Activated CD4-positive, alpha-beta T cell treated with anti-CD3 and anti-CD28 coated beads for 36 hours (primary cell): Measurements from ENCODE around the gene RAPGEF2. TPM values are rescaled to one million over a fixed set of nuclear protein-coding genes. Genes with fewer than 3 reads are reported as not detected.

Experiments used
- ATAC-seq: fragments of 200-7000 bp; cut with Tn5 transposase; one replicate; pipeline ENCODE4 v1.10.0; 2021; ENCODE audit warnings: mild to moderate bottlenecking, moderate library complexity
- CTCF ChIA-PET: fragments of 350-600 bp; sonication (Branson Sonifier 250); formaldehyde crosslinking; loops from one replicate; lab custom pipeline; 2021; ENCODE audit warnings: antibody characterized with exemption; lab: Charles Lee
- POLR2A ChIA-PET: fragments of 350-600 bp; sonication (Branson Sonifier 250); formaldehyde crosslinking; loops from one replicate; lab custom pipeline; 2021; ENCODE audit warnings: antibody characterized with exemption, inconsistent platforms; lab: Charles Lee
- DNase-seq: peaks from one replicate; pipeline ENCODE4 v3.0.0-alpha.2; 2020
- H3K27ac Mint-ChIP-seq: one replicate; pipeline ENCODE4 v1.8.0; 2021; ENCODE audit warnings: mixed read lengths
- H3K27me3 Mint-ChIP-seq: one replicate; pipeline ENCODE4 v1.8.0; 2021; ENCODE audit warnings: mixed read lengths
- H3K36me3 Mint-ChIP-seq: one replicate; pipeline ENCODE4 v1.8.0; 2021; ENCODE audit warnings: low read depth, mixed read lengths
- H3K4me1 Mint-ChIP-seq: one replicate; pipeline ENCODE4 v1.8.0; 2021; ENCODE audit warnings: mixed read lengths
- H3K4me3 Mint-ChIP-seq: one replicate; pipeline ENCODE4 v1.8.0; 2021; ENCODE audit warnings: mild to moderate bottlenecking, moderate library complexity, mixed read lengths
- H3K9me3 Mint-ChIP-seq: one replicate; pipeline ENCODE4 v1.8.0; 2021; ENCODE audit warnings: low read depth, mixed read lengths
- intact Hi-C, 2 experiments: fragments of 100-400 bp; cut with DNase I in 1 of 2; cut with micrococcal nuclease in 1 of 2; formaldehyde crosslinking; loops; one replicate each; pipeline versions ENCODE4 v1.14.2 to v1.15.1; 2022 to 2024; cut with DNase I, micrococcal nuclease
- total RNA-seq, 2 experiments: library from RNA; stranded (reverse); gene quantifications; one replicate each; pipeline ENCODE4 v1.2.3, GENCODE V29; 2021

The RAPGEF2 gene
- total RNA-seq, 2 experiments from 2014 or later, result 18.5 to 20.2 TPM

DNA sequence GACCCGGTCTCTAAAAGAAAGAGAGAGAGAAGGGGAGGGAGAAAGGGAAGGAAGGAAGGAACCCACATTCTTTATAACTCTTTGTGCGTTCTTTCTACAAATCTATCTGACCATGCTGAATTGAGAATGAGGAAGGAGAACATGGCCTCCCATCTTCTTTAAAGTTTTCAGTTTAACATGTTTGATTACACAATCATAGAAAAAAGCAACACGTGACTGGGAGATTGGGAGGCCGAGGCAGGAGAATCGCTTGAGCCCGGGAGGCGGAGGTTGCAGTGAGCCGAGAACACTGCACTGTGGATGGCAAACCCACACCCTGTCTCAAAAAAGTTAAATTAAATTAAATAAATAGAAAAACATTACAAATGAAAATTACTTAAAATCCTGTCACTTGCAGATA is 254.5 kb downstream of the RAPGEF2 start:
- Mint-ChIP-seq H3K4me3 (no peak overlapping the region), H3K36me3 (peaks cover 55% of the 10 kb centered on the region), H3K4me1 (no peaks in the 10 kb centered on the region), H3K27me3 (no peaks in the 10 kb centered on the region), H3K27ac (no peak overlapping the region), H3K9me3 (no peaks in the 10 kb centered on the region)
- ATAC-seq (no peak), DNase-seq (no peak)
- ChIA-PET POLR2A (no interaction called here), CTCF (interaction anchor here (0.7 kb wide), 1 partner anchor 10 kb away, joined by 4 read pairs; no protein-coding TSS in a partner anchor)
- intact Hi-C loops, result no loop called here

DNA sequence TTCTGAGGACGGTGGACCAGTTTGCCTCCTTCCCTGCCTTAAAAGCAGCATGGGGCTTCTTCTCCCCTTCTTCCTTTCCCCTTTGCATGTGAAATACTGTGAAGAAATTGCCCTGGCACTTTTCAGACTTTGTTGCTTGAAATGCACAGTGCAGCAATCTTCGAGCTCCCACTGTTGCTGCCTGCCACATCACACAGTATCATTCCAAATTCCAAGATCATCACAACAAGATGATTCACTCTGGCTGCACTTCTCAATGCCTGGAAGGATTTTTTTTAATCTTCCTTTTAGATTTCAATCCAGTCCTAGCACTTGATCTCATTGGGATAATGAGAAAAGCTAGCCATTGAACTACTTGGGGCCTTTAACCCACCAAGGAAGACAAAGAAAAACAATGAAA is 255.3 kb downstream of the RAPGEF2 start:
- Mint-ChIP-seq H3K27me3 (no peaks in the 10 kb centered on the region), H3K4me3 (no peak overlapping the region), H3K9me3 (no peaks in the 10 kb centered on the region), H3K27ac (no peak overlapping the region), H3K36me3 (peaks cover 48% of the 10 kb centered on the region), H3K4me1 (no peaks in the 10 kb centered on the region)
- intact Hi-C loops, result no loop called here
- ATAC-seq (no peak), DNase-seq (no peak)
- ChIA-PET POLR2A (no interaction called here), CTCF (interaction anchor here (0.6 kb wide), 1 partner anchor 46 kb away, joined by 3 read pairs; no protein-coding TSS in a partner anchor)

DNA sequence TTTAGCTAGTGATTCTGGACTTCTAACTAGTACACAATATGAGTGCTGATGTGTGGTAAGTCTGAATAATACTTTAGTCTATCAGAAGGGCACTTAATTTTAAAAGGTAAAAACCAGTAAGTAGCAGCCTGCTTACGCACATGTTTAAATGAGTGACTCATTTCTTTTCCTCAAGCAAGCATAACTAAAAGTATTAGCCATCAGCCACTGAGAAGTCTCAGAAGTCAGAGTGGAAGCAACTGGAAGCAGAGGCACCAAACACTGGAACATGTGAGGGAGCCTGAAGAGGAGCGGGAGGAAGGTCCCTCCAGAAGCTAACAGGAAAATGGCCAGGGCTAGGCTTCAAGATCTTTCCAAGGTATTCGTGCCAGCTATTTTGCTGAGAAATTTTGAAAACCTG is 257.7 kb downstream of the RAPGEF2 start:
- intact Hi-C loops, result no loop called here
- Mint-ChIP-seq H3K4me1 (peaks cover 4% of the 10 kb centered on the region), H3K36me3 (peaks cover 32% of the 10 kb centered on the region), H3K9me3 (no peaks in the 10 kb centered on the region), H3K27ac (no peak overlapping the region), H3K4me3 (no peak overlapping the region), H3K27me3 (no peaks in the 10 kb centered on the region)
- CTCF ChIA-PET, result interaction anchor here (1.3 kb wide), 1 partner anchor 16 kb away, joined by 4 read pairs; no protein-coding TSS in a partner anchor
- POLR2A ChIA-PET, result no interaction called here
- ATAC-seq (no peak), DNase-seq (no peak)

DNA sequence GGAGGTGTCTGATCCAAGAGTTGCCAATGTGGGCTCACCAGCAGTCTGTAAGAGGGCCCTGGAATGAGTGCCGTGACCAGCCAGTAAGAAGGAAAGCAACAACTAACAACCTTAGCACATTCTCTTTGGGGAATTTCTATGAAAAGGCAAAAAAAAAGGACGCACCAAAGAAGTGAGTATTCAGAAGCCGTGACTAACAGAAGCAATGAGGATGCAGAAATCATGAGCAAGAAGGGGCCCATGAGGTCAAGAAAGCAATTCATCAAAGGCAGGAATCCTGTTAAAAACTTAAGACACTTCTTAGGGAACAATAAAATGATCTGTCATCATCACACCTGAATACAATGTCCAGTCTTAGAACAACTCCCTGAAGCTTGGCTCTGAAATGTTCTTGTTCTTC is 260.5 kb downstream of the RAPGEF2 start:
- CTCF ChIA-PET, result interaction anchor here (0.5 kb wide), 1 partner anchor 79 kb away, joined by 3 read pairs; no protein-coding TSS in a partner anchor
- DNase-seq (no peak), ATAC-seq (no peak)
- Mint-ChIP-seq H3K4me3 (no peak overlapping the region), H3K27ac (no peak overlapping the region), H3K9me3 (no peaks in the 10 kb centered on the region), H3K4me1 (peaks cover 4% of the 10 kb centered on the region), H3K27me3 (no peaks in the 10 kb centered on the region), H3K36me3 (peaks cover 19% of the 10 kb centered on the region)
- intact Hi-C loops, result no loop called here
- POLR2A ChIA-PET, result no interaction called here

DNA sequence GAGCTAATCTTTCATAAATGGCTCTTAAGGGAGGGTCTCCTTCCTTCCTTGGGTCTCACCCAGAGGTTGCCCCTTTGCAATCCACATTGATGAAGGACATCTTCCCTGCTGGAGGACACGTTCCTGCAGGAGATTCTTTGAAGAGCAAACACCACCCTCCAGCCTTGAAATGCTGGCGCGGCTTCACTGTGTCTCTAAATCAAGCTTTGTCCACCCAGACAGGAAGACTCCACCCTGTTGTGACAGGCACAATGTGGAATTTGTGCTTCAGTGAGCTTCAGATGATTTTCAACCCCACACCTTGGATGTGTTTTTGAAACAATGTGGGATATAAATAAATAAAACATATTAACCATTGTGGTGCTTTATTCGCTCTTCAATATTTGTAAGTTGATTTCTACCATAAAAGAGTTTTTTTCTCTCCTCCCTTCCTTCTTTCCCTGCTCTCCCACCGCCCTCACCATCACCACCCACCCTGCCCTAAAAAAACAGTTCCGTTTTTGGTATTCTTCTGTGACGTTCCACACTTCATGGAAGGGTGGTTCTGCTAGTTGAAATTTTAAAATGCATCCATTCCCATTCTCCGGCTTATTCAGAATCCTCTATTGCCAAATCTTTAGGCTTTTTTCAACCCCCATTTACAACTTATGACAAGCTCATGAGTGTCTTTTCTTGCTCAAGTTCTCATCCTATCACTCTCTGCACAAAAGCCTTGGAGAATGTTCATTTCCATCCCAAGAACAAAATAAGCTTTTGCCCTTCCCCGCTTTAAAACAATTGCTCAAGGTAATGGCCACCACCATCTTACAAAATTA is 264.3 kb downstream of the RAPGEF2 start:
- Mint-ChIP-seq H3K4me3 (no peak overlapping the region), H3K27ac (no peak overlapping the region), H3K27me3 (peaks cover 9% of the 10 kb centered on the region), H3K9me3 (no peaks in the 10 kb centered on the region), H3K4me1 (peaks cover 4% of the 10 kb centered on the region), H3K36me3 (peaks cover under 1% of the 10 kb centered on the region)
- intact Hi-C loops, result no loop called here
- DNase-seq (no peak), ATAC-seq (no peak)
- ChIA-PET POLR2A (no interaction called here), CTCF (interaction anchor here (0.6 kb wide), 1 partner anchor 10 kb away, joined by 4 read pairs; no protein-coding TSS in a partner anchor)

DNA sequence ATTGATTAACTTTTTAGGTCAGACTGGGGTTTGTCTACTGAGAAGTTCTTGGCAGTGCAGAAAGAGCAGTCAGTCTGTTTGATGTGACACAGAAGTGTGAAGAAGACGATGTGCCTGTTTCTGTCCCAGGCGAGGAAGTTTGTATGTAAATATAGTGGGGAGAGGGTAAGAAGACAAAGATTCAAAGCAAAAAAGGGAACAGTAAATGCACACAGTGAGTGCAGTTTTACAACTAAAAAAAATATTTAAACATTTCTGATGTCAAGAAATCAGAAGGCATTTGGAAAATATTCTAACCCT is 264.9 kb downstream of the RAPGEF2 start:
- ATAC-seq, result no peak
- ChIA-PET CTCF (interaction anchor here (0.6 kb wide), 1 partner anchor 11 kb away, joined by 4 read pairs; no protein-coding TSS in a partner anchor), POLR2A (no interaction called here)
- H3K27me3 Mint-ChIP-seq, result peaks cover 9% of the 10 kb centered on the region
- intact Hi-C loops, result no loop called here
- no peak overlapping the region for H3K4me3 Mint-ChIP-seq
- no peaks in the 10 kb centered on the region for H3K9me3 Mint-ChIP-seq
- H3K27ac Mint-ChIP-seq, result no peak overlapping the region
- H3K4me1 Mint-ChIP-seq, result peaks cover 4% of the 10 kb centered on the region
- DNase-seq, result no peak
- no peaks in the 10 kb centered on the region for H3K36me3 Mint-ChIP-seq

DNA sequence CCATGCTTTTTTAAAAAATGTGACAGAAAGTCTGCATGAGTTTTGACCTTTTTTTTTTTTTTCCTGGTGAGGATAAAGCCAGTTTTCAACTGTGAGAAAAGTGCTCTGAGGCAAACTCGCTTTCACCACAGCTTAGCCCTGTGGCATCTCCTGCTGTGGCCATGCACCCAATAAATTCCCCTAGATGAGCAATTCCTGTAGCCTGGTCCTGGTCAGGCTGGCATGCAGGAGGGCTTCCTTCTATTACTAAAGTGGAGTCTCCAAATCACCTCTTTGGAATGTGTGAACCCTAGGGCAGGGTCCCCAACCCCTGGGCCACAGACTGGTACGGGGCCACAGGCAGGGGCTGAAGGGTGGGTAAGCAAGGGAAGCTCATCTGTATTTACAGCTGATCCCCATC is 265.4 kb downstream of the RAPGEF2 start:
- Mint-ChIP-seq H3K27me3 (peaks cover 9% of the 10 kb centered on the region), H3K4me1 (peaks cover 4% of the 10 kb centered on the region), H3K36me3 (no peaks in the 10 kb centered on the region), H3K9me3 (no peaks in the 10 kb centered on the region), H3K27ac (no peak overlapping the region), H3K4me3 (no peak overlapping the region)
- DNase-seq (no peak), ATAC-seq (no peak)
- CTCF ChIA-PET, result no interaction called here
- intact Hi-C loops, result no loop called here
- POLR2A ChIA-PET, result no interaction called here

DNA sequence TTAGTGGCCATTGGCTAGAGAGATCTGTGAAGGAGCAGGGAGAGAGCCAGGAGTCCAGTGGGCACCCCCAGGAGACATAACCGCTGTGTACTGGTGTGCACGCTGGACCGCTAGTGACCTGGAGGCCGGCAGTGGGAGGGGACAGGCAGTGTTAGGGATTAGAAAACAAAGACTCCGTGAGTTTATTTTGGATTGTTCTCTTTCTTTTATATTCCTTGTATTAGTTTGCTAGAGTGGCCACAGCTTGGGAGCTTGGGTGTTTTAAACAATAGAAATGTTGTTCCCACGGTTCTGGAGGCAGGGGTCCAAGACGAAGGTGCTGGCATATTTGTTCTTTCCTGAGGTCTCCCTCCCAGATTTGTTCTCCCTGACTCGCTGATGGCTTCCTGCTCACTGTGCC is 266.4 kb downstream of the RAPGEF2 start:
- Mint-ChIP-seq H3K9me3 (no peaks in the 10 kb centered on the region), H3K4me3 (no peak overlapping the region), H3K27ac (no peak overlapping the region), H3K27me3 (peaks cover 9% of the 10 kb centered on the region), H3K36me3 (no peaks in the 10 kb centered on the region), H3K4me1 (no peaks in the 10 kb centered on the region)
- CTCF ChIA-PET, result interaction anchor here (0.6 kb wide), 1 partner anchor 558 kb away, joined by 3 read pairs; no protein-coding TSS in a partner anchor
- no peak for DNase-seq
- intact Hi-C loops, result no loop called here
- ATAC-seq, result no peak
- POLR2A ChIA-PET, result no interaction called here

DNA sequence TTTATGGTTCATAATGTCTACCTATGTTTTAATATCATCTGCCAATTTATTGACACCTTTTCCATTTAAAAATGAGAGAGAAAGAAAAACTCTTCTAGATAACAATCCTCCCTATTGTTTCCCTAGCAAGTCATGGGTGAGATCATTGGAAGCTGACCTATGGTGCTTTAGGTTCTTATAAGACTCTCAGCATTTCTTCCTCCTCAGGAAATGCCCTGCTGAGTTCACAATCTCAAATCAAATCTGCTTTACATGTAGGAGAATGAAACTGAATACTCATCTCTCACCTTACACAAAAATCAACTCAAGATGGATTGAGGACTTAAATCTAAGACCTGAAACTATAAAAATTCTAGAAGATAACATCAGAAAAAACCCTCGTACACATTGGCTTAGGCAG is 267.4 kb downstream of the RAPGEF2 start:
- DNase-seq (no peak), ATAC-seq (no peak)
- H3K27ac Mint-ChIP-seq, result no peak overlapping the region
- no peaks in the 10 kb centered on the region for H3K4me1 Mint-ChIP-seq
- ChIA-PET POLR2A (no interaction called here), CTCF (no interaction called here)
- intact Hi-C loops, result no loop called here
- H3K9me3 Mint-ChIP-seq, result no peaks in the 10 kb centered on the region
- H3K4me3 Mint-ChIP-seq, result no peak overlapping the region
- no peaks in the 10 kb centered on the region for H3K36me3 Mint-ChIP-seq
- peaks cover 9% of the 10 kb centered on the region for H3K27me3 Mint-ChIP-seq

DNA sequence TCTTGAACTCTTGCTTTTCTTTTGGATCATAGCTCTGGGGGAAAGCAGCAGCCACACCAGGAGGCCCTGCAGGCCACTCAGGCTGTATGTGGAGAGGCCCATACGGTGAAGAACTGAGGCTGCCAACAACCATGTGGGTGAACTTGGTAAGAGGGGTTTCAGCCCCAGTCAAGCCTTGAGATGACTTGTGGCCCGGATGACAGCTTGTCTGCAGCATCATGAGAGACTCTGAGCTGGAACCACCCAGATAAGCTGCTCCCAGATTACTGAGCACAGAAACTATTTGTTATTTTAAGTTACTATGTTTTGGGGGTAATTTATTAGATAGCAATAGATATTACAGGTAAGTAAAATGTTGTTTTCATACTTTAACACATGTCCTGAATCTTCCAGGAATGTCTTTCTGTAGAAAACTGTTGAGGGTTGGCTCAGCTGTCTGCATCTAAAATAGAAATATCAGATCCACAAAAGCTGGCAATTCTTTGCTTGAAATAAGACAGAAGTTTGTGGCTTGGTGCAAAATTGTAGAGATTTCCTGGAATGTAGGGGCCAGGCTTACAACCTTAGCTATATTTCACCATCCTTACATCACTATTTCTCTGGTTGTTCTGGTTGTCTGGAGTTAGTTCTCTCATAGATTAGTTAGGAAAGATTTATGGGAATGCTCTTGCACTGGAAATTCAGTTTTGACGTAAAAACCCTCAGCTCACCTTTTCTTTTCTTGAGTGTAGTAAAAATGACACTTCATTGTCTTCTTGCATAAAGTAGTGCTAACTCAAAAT is 272.1 kb downstream of the RAPGEF2 start:
- no peaks in the 10 kb centered on the region for H3K9me3 Mint-ChIP-seq

DNA sequence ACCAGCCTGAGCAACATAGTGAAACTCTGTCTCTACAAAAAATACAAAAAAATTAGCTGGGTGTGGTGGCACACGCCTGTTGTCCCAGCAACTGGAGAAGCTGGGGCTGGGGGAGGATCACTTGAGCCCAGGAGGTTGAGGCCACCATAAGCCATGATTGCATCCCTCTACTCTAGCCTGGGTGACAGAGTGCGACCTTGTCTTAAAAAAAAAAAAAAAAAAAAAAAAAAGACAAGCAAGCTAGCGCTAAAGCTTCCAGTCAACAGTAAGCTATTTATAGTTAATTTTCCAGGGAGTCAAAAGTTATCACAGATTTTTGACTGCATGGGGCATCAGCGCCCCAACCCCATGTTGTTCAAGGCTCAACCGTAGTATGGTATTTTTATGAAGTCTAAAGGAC is 273.4 kb downstream of the RAPGEF2 start:
- intact Hi-C loops, result no loop called here
- DNase-seq (no peak), ATAC-seq (no peak)
- ChIA-PET CTCF (no interaction called here), POLR2A (no interaction called here)
- H3K27ac Mint-ChIP-seq, result no peak overlapping the region
- no peaks in the 10 kb centered on the region for H3K4me1 Mint-ChIP-seq
- no peak overlapping the region for H3K4me3 Mint-ChIP-seq
- H3K9me3 Mint-ChIP-seq, result no peaks in the 10 kb centered on the region
- H3K36me3 Mint-ChIP-seq, result no peaks in the 10 kb centered on the region
- H3K27me3 Mint-ChIP-seq, result peaks cover 4% of the 10 kb centered on the region

More for the DNA sequence above, 272.1 kb downstream of the RAPGEF2 start:
- CTCF ChIA-PET, result no interaction called here
- POLR2A ChIA-PET, result no interaction called here
- Mint-ChIP-seq H3K27me3 (peaks cover 4% of the 10 kb centered on the region), H3K36me3 (no peaks in the 10 kb centered on the region), H3K4me3 (no peak overlapping the region), H3K27ac (no peak overlapping the region), H3K4me1 (no peaks in the 10 kb centered on the region)
- no peak for ATAC-seq
- no peak for DNase-seq
- intact Hi-C loops, result no loop called here
